ENCODE data around the gene MYH14. TPM values are rescaled to one million over a fixed set of nuclear protein-coding genes. Genes with fewer than 3 reads are reported as not detected.

The MYH14 gene
- total and polyA plus RNA-seq, 2 of the 4 experiments (the other 2 are of a cell fraction), result not detected

- Histone ChIP-seq H2AK5ac (ENCODE audit: low read depth, low read length) (no peak overlapping the region), H3K9me3 (ENCODE audit: control insufficient read depth, insufficient read depth, low read length) (peaks cover 11% of the 10 kb centered on the region; the same call in 1 of the 2 replicates), H4K5ac (ENCODE audit: low read depth, low read length) (no peak overlapping the region), H3K4me1 (ENCODE audit: control insufficient read depth, insufficient read depth, low read length) (no peaks in the 10 kb centered on the region), H3K14ac (replicated peaks; ENCODE audit: low read depth, low read length) (no peak overlapping the region), H3K27ac (ENCODE audit: insufficient read depth, low read length) (no peak overlapping the region), H3K4me3 (ENCODE audit: insufficient read depth, low read depth, low read length) (no peak overlapping the region), H3K56ac (ENCODE audit: extremely low read depth, insufficient read depth, low read length) (no peak overlapping the region), H3K27me3 (ENCODE audit: control insufficient read depth, insufficient read depth, low read length) (peaks cover 3% of the 10 kb centered on the region; the same call in 1 of the 2 replicates), H3K4me2 (ENCODE audit: low read depth, low read length) (no peak overlapping the region), H4K20me1 (ENCODE audit: insufficient read depth, low read length) (no peaks in the 10 kb centered on the region), H3K79me1 (ENCODE audit: low read depth in 1 of 2, low read length in 2 of 2) (no peaks in the 10 kb centered on the region), H3K9me1 (ENCODE audit: insufficient read depth, low read length) (no peaks in the 10 kb centered on the region), H2BK120ac (ENCODE audit: low read depth, low read length) (no peak overlapping the region), H2AFZ (replicated peaks; ENCODE audit: low read length, poor library complexity) (no peak overlapping the region), H4K8ac (ENCODE audit: low read depth in 2 of 2, low read length in 2 of 2) (no peak overlapping the region), H3K23ac (ENCODE audit: low read depth, low read length) (no peak overlapping the region), H2BK20ac (ENCODE audit: low read depth, low read length) (no peak overlapping the region), H3K9ac (ENCODE audit: low read depth, low read length) (no peak overlapping the region), H3K18ac (ENCODE audit: low read depth, low read length) (no peak overlapping the region), H2BK5ac (ENCODE audit: low read depth, low read length, poor library complexity, severe bottlenecking) (no peak overlapping the region), H2AK9ac (replicated peaks; ENCODE audit: low read depth, low read length, poor library complexity) (no peak overlapping the region), H2BK15ac (ENCODE audit: low read depth, low read length) (no peak overlapping the region), H3K4ac (ENCODE audit: low read depth, low read length) (no peak overlapping the region), H3K36me3 (ENCODE audit: control insufficient read depth, insufficient read depth, low read length) (no peaks in the 10 kb centered on the region), H4K91ac (ENCODE audit: insufficient read depth, low read depth, low read length) (no peak overlapping the region)
- CTCF ChIA-PET, result no interaction called here
- no peak for TF ChIP-seq RFX5 (IDR thresholded peaks at IDR 0.05; ENCODE audit: low read depth, low read length)
- ATAC-seq (ENCODE audit: low read depth) (no peak), DNase-seq (no peak)
- in situ Hi-C loops (cut with MboI; ENCODE audit: low sequenced_read_pairs) (no loop called here), dilution Hi-C loops (cut with HindIII; ENCODE audit: low sequenced_read_pairs, unreplicated experiment) (no loop called here), intact Hi-C loops (cut with micrococcal nuclease) (no loop called here)
- POLR2A ChIA-PET (ENCODE audit: unreplicated experiment), result no interaction called here
- no TSS peak for BruUV-seq (replicated peaks)
- WGBS, 2 experiments (ENCODE audit: extremely low coverage in 2 of 2, insufficient read length in 1 of 2), result no CpG with 5 or more reads among the region's 3 CpGs
These were observed 1.0 kb upstream of the MYH14 start for GRCh38 chr19:50202386-50202785.

Data from IMR-90 (cell line).